HepG2 (cell line): ENCODE results near the gene PIAS3. TPM values are rescaled to one million over a fixed set of nuclear protein-coding genes. Genes with fewer than 3 reads are reported as not detected.

Experiments
- FOXA1 ChIP-seq, 2 experiments: fragments of 450-650 bp in 1 of 2; sonication (generic) in 1 of 2; formaldehyde crosslinking in 1 of 2; IDR thresholded peaks; 2 replicates each; pipeline versions ENCODE4 v1.4.0 to v1.6.1; 2016 to 2020; ENCODE audit warnings: missing genetic modification reagents in 1 of 2
- RXRB ChIP-seq: IDR thresholded peaks from 2 replicates; pipeline ENCODE4 v1.6.1; 2016; ENCODE audit warnings: borderline replicate concordance, missing genetic modification reagents, missing compliant biosample characterization
- SOX5 ChIP-seq: IDR thresholded peaks from 2 replicates; pipeline ENCODE4 v1.6.1; 2016; ENCODE audit warnings: borderline replicate concordance
- ZBTB8A ChIP-seq: sonication (generic); formaldehyde crosslinking; IDR thresholded peaks from 2 replicates; pipeline ENCODE4 v1.4.0; 2020; ENCODE audit warnings: mild to moderate bottlenecking, low read depth, missing genetic modification reagents, borderline replicate concordance
- ZFP1 ChIP-seq: IDR thresholded peaks from 2 replicates; pipeline ENCODE4 v1.6.1; 2016
- ZNF761 ChIP-seq: sonication (generic); formaldehyde crosslinking; conservative IDR thresholded peaks from 2 replicates; pipeline ENCODE4 v1.4.0; 2020; ENCODE audit warnings: mild to moderate bottlenecking, missing genetic modification reagents
- ZNF850 ChIP-seq: sonication (generic); formaldehyde crosslinking; conservative IDR thresholded peaks from 2 replicates; pipeline ENCODE4 v1.9.0; 2021; ENCODE audit warnings: mild to moderate bottlenecking, missing genetic modification reagents
- polyA plus RNA-seq, 8 experiments: library from polyadenylated mRNA; depleted of rRNA in 3 of 8; stranded (reverse) in 7 of 8; unstranded in 1 of 8; fragments of >200 nt; fragmentation: Illumina TruSeq in 4 of 8; extraction: Trizol in 4 of 8; gene quantifications; 2 replicates each; pipeline versions ENCODE4 v1.2.1 to v1.2.3, GENCODE V29; 2011 to 2016; ENCODE audit warnings: low read depth in 4 of 8, missing spikeins in 1 of 8, mixed read lengths in 1 of 8; ENCODE audit not compliant: insufficient read depth in 1 of 8
- total RNA-seq, 5 experiments: library from RNA; depleted of rRNA; stranded (reverse); fragments of >200 nt; fragmentation: Illumina TruSeq; extraction: Trizol; gene quantifications; 2 replicates each; pipeline ENCODE4 v1.2.3, GENCODE V29; 2016; ENCODE audit warnings: low read depth in 1 of 5
- TF ChIP-seq, protein P1 (sequence below): sonication (generic); formaldehyde crosslinking; IDR thresholded peaks from 2 replicates; pipeline ENCODE4 v1.5.1; 2020; ENCODE audit warnings: mild to moderate bottlenecking, missing genetic modification reagents, borderline replicate concordance
- TF ChIP-seq, protein P2 (sequence below), 2 experiments: IDR thresholded peaks; 2 replicates each; pipeline ENCODE4 v1.6.1; 2011 to 2012; ENCODE audit warnings: low read length in 2 of 2, borderline replicate concordance in 1 of 2, low read depth in 1 of 2, mild to moderate bottlenecking in 1 of 2, moderate library complexity in 1 of 2
- TF ChIP-seq, protein P3 (sequence below): sonication (generic); formaldehyde crosslinking; IDR thresholded peaks from 2 replicates; pipeline ENCODE4 v1.8.1; 2023; ENCODE audit warnings: mild to moderate bottlenecking, moderate library complexity, missing genetic modification reagents
- TF ChIP-seq, protein P4 (sequence below), 2 experiments: fragments of 450-650 bp in 1 of 2; sonication (generic) in 1 of 2; formaldehyde crosslinking in 1 of 2; IDR thresholded peaks; 2 replicates each; pipeline versions ENCODE4 v1.6.1 to v1.8.0; 2016 to 2022; ENCODE audit warnings: antibody characterized with exemption in 1 of 2, mild to moderate bottlenecking in 1 of 2, missing genetic modification reagents in 1 of 2

PIAS3 gene
- total and polyA plus RNA-seq, 2 of the 13 experiments (the other 11 are each of a cell fraction or from before 2014, with no cell fraction given), result 3.7 to 8.0 TPM

DNA sequence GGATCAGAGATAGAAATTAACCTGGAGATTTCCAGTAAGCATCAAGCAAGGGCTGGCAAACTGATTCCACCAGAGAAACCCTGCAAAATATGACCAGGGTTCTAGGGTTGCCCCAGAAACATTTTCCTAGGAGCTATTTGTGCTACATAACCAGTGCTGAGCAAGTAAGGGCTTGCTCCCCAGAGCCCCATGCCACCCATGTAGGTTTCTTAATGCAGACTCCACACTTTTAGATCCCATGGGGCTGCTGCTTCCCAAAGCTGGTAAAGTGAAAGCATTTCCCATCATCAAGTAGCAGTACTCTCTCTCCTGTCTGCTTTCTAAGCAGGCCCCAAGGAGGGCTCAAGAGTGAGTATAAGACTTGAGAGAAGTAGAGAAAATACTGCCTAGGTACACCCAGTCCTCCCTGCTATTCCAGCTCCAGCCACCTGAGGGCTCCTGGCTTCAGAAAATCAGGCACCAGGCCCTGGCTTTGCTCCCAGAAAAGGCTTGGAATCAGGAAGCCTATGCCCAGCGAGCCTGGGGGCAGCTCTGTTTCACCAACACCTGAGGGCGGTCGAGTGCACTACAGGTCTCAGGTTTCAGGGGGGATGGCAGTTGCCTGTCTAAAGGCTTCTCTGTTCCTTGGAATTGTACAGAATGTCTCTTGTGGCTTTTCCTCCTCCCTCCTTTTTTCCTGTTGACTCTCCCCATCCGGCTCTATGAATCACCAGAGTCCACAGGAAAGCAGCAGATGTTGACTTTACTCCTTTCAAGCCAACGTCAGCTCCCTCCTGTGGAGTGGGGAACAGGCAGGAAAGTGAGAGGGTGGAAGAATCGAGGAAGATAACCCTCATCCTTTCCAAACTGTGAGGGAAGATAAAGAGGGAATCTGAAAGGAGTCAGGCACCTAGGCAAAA is 33.0 kb upstream of the PIAS3 start (continued):
- TF ChIP-seq, protein P1, sequence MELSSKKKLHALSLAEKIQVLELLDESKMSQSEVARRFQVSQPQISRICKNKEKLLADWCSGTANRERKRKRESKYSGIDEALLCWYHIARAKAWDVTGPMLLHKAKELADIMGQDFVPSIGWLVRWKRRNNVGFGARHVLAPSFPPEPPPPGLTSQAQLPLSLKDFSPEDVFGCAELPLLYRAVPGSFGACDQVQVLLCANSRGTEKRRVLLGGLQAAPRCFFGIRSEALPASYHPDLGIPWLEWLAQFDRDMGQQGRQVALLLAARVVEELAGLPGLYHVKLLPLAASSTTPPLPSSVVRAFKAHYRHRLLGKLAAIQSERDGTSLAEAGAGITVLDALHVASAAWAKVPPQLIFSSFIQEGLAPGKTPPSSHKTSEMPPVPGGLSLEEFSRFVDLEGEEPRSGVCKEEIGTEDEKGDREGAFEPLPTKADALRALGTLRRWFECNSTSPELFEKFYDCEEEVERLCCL (CRISPR knock-in tag), result no peak
- TF ChIP-seq, protein P2, sequence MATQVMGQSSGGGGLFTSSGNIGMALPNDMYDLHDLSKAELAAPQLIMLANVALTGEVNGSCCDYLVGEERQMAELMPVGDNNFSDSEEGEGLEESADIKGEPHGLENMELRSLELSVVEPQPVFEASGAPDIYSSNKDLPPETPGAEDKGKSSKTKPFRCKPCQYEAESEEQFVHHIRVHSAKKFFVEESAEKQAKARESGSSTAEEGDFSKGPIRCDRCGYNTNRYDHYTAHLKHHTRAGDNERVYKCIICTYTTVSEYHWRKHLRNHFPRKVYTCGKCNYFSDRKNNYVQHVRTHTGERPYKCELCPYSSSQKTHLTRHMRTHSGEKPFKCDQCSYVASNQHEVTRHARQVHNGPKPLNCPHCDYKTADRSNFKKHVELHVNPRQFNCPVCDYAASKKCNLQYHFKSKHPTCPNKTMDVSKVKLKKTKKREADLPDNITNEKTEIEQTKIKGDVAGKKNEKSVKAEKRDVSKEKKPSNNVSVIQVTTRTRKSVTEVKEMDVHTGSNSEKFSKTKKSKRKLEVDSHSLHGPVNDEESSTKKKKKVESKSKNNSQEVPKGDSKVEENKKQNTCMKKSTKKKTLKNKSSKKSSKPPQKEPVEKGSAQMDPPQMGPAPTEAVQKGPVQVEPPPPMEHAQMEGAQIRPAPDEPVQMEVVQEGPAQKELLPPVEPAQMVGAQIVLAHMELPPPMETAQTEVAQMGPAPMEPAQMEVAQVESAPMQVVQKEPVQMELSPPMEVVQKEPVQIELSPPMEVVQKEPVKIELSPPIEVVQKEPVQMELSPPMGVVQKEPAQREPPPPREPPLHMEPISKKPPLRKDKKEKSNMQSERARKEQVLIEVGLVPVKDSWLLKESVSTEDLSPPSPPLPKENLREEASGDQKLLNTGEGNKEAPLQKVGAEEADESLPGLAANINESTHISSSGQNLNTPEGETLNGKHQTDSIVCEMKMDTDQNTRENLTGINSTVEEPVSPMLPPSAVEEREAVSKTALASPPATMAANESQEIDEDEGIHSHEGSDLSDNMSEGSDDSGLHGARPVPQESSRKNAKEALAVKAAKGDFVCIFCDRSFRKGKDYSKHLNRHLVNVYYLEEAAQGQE (IDR thresholded peaks at IDR 0.05; ENCODE audit: borderline replicate concordance in 1 of 2, low read depth in 1 of 2, low read length in 2 of 2), result peak in 1 of 2 experiments; percentile 27; a peak in 1 of 4 replicates
- TF ChIP-seq ZNF850 (no peak), RXRB (CRISPR knock-in tag) (peak; percentile 86), SOX5 (CRISPR knock-in tag) (peak; percentile 69; the same call in 1 of the 2 replicates), ZNF761 (CRISPR knock-in tag) (no peak), ZFP1 (CRISPR knock-in tag) (peak; percentile 79), ZBTB8A (CRISPR knock-in tag) (no peak), FOXA1 (IDR thresholded peaks at IDR 0.05) (peak; percentile 93), FOXA1 (CRISPR knock-in tag; IDR thresholded peaks at IDR 0.05) (peak; percentile 99)
- TF ChIP-seq, protein P3, sequence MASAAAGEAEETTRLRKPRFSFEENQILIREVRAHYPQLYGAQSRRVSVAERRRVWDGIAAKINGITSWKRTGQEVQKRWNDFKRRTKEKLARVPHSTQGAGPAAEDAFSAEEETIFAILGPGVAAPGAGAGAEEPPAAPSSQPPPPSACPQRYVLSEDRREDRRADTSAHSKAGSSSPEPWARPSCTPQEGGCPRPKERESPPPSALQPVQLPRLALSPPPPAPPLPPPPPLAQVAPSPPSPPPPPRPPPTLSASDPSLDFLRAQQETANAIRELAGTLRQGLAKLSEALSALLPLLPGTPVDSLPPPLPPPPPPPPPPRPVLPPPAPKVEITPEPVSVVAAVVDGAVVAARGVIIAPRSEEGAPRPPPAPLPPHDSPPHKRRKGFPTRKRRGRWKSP, result peak; percentile 82; the same call in 1 of the 2 replicates
- TF ChIP-seq, protein P4, sequence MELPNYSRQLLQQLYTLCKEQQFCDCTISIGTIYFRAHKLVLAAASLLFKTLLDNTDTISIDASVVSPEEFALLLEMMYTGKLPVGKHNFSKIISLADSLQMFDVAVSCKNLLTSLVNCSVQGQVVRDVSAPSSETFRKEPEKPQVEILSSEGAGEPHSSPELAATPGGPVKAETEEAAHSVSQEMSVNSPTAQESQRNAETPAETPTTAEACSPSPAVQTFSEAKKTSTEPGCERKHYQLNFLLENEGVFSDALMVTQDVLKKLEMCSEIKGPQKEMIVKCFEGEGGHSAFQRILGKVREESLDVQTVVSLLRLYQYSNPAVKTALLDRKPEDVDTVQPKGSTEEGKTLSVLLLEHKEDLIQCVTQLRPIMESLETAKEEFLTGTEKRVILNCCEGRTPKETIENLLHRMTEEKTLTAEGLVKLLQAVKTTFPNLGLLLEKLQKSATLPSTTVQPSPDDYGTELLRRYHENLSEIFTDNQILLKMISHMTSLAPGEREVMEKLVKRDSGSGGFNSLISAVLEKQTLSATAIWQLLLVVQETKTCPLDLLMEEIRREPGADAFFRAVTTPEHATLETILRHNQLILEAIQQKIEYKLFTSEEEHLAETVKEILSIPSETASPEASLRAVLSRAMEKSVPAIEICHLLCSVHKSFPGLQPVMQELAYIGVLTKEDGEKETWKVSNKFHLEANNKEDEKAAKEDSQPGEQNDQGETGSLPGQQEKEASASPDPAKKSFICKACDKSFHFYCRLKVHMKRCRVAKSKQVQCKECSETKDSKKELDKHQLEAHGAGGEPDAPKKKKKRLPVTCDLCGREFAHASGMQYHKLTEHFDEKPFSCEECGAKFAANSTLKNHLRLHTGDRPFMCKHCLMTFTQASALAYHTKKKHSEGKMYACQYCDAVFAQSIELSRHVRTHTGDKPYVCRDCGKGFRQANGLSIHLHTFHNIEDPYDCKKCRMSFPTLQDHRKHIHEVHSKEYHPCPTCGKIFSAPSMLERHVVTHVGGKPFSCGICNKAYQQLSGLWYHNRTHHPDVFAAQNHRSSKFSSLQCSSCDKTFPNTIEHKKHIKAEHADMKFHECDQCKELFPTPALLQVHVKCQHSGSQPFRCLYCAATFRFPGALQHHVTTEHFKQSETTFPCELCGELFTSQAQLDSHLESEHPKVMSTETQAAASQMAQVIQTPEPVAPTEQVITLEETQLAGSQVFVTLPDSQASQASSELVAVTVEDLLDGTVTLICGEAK (IDR thresholded peaks at IDR 0.05), result no peak
- TF ChIP-seq, protein P4 (CRISPR knock-in tag; IDR thresholded peaks at IDR 0.05), result no peak
